CD8-positive, alpha-beta memory T cell (primary cell): Measurements from ENCODE around the gene AFDN. TPM values are rescaled to one million over a fixed set of nuclear protein-coding genes. Genes with fewer than 3 reads are reported as not detected.

Source experiments
- CTCF ChIA-PET: fragments of 350-600 bp; sonication (Branson Sonifier 250); formaldehyde crosslinking; loops from one replicate; lab custom pipeline; 2021; ENCODE audit warnings: antibody characterized with exemption; lab: Charles Lee
- POLR2A ChIA-PET: fragments of 350-600 bp; sonication (Branson Sonifier 250); formaldehyde crosslinking; loops from one replicate; lab custom pipeline; 2021; ENCODE audit warnings: antibody characterized with exemption; lab: Charles Lee
- DNase-seq, 5 donors: peaks; one replicate each; pipeline versions ENCODE4 v3.0.0 to v3.0.0-alpha.2; 2020 to 2022; ENCODE audit warnings: mixed read lengths in 1 of 5
- H3K27ac ChIP-seq: one replicate; pipeline ENCODE4 v1.7.0; 2013; ENCODE audit warnings: low read depth, mild to moderate bottlenecking, low read length, moderate library complexity
- H3K27me3 ChIP-seq: 2 replicates; pipeline ENCODE4 v1.7.0; 2013; ENCODE audit warnings: low read length, mild to moderate bottlenecking; ENCODE audit not compliant: insufficient read depth, poor library complexity, severe bottlenecking
- H3K36me3 ChIP-seq: 2 replicates; pipeline ENCODE4 v1.7.0; 2013; ENCODE audit warnings: mild to moderate bottlenecking, low read length, moderate library complexity; ENCODE audit not compliant: insufficient read depth
- H3K4me1 ChIP-seq: 2 replicates; pipeline ENCODE4 v1.7.0; 2013; ENCODE audit warnings: mild to moderate bottlenecking, low read length, moderate library complexity; ENCODE audit not compliant: insufficient read depth
- H3K4me3 ChIP-seq: 2 replicates; pipeline ENCODE4 v1.7.0; 2013; ENCODE audit warnings: mild to moderate bottlenecking, low read length
- H3K9me3 ChIP-seq: 2 replicates; pipeline ENCODE4 v1.7.0; 2013; ENCODE audit warnings: mild to moderate bottlenecking, low read length
- H3K27ac Mint-ChIP-seq, 8 donors: one replicate each; pipeline ENCODE4 v1.8.0; 2020 to 2021; ENCODE audit warnings: mixed read lengths in 8 of 8, mild to moderate bottlenecking in 6 of 8, inconsistent platforms in 3 of 8, moderate library complexity in 3 of 8
- H3K27me3 Mint-ChIP-seq, 2 donors: one replicate each; pipeline ENCODE4 v1.8.0; 2020 to 2021; ENCODE audit warnings: mixed read lengths in 2 of 2, mild to moderate bottlenecking in 1 of 2, moderate library complexity in 1 of 2
- H3K36me3 Mint-ChIP-seq, 3 donors: one replicate each; pipeline ENCODE4 v1.8.0; 2020 to 2021; ENCODE audit warnings: mixed read lengths in 3 of 3, inconsistent platforms in 1 of 3, mild to moderate bottlenecking in 1 of 3
- H3K4me1 Mint-ChIP-seq, 3 donors: one replicate each; pipeline ENCODE4 v1.8.0; 2020 to 2021; ENCODE audit warnings: mixed read lengths in 3 of 3, inconsistent platforms in 1 of 3, mild to moderate bottlenecking in 1 of 3
- H3K4me3 Mint-ChIP-seq, 7 donors: one replicate each; pipeline ENCODE4 v1.8.0; 2020 to 2021; ENCODE audit warnings: mixed read lengths in 7 of 7, mild to moderate bottlenecking in 6 of 7, moderate library complexity in 4 of 7, inconsistent platforms in 2 of 7
- H3K9me3 Mint-ChIP-seq, 5 donors: one replicate each; pipeline ENCODE4 v1.8.0; 2020 to 2022; ENCODE audit warnings: mixed read lengths in 5 of 5, mild to moderate bottlenecking in 3 of 5, moderate library complexity in 2 of 5, inconsistent platforms in 1 of 5
- polyA plus RNA-seq: library from polyadenylated mRNA; unstranded; fragments of 300-500 nt; fragmentation: Illumina TruSeq; gene quantifications from one replicate; pipeline ENCODE4 v1.2.3, GENCODE V29; 2021
- total RNA-seq, 2 experiments: library from RNA; stranded (reverse); gene quantifications; one replicate each; pipeline ENCODE4 v1.2.3, GENCODE V29; 2021

The AFDN gene
- total and polyA plus RNA-seq, 3 experiments from 2014 or later: 3.5 to 21.3 (median 19.0) TPM

DNA sequence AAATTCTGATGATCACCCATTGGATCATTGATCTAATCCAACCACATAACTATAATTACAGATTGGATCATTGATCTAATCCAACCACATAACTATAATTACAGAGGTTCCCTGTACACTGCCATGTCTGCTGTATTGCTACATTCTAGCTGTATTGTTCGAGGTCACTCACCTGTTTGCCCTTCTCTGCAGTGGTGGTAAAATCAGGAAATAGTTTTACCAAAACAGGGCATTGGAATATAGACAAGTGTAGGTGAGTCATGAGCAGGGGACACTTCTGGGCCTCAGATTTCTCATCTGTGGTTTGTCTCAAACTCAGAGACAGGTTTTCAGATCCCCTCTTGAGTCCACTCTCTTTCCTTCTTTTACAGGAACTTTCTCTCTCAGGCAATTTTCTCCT lies 9.0 kb upstream of the AFDN start:
- CTCF ChIA-PET: no interaction called here
- no peak overlapping the region for H3K27ac ChIP-seq
- peaks cover 16 to 33% of the 10 kb centered on the region in 2 donors for H3K27me3 Mint-ChIP-seq

DNA sequence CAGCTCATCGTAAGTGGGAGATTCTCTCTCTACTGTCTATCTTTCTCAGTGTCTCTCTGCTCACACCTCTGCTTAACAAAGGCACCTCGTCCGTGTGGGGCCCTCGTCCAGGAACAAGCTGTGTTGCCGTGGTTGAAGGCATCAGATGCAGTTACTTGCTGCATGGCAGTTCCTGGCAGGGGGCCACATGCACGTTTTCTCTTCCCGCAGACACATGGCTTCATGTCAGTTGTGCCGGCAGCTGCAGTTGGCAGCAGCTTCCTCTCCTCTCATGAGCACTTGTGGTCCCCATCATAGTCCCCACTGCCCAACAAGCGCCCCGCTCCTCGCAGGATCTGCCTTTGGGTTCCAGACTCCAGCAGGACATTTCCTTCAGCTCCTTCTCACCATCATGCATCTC lies 7.1 kb upstream of the AFDN start:
- Histone ChIP-seq H3K9me3 (no peaks in the 10 kb centered on the region), H3K27ac (no peak overlapping the region), H3K4me3 (no peak overlapping the region), H3K36me3 (no peaks in the 10 kb centered on the region), H3K27me3 (no peaks in the 10 kb centered on the region), H3K4me1 (no peaks in the 10 kb centered on the region)
- peaks cover 0 to 5% (median 0%) of the 10 kb centered on the region in 5 donors for H3K9me3 Mint-ChIP-seq
- H3K4me1 Mint-ChIP-seq: peaks cover 0 to 2% (median 0%) of the 10 kb centered on the region in 3 donors
- H3K27me3 Mint-ChIP-seq: peaks cover 20 to 40% of the 10 kb centered on the region in 2 donors
- no peaks in the 10 kb centered on the region for H3K36me3 Mint-ChIP-seq
- DNase-seq: no peak
- no peak overlapping the region for H3K27ac Mint-ChIP-seq
- no peak overlapping the region for H3K4me3 Mint-ChIP-seq
- ChIA-PET POLR2A (no interaction called here), CTCF (no interaction called here)

More for the DNA sequence above, 9.0 kb upstream of the AFDN start:
- no peak overlapping the region for H3K4me3 Mint-ChIP-seq
- no peaks in the 10 kb centered on the region for H3K4me1 Mint-ChIP-seq
- DNase-seq: no peak
- Histone ChIP-seq H3K9me3 (no peaks in the 10 kb centered on the region), H3K4me3 (no peak overlapping the region), H3K27me3 (no peaks in the 10 kb centered on the region), H3K4me1 (no peaks in the 10 kb centered on the region), H3K36me3 (no peaks in the 10 kb centered on the region)
- H3K36me3 Mint-ChIP-seq: no peaks in the 10 kb centered on the region
- H3K27ac Mint-ChIP-seq: no peak overlapping the region
- POLR2A ChIA-PET: no interaction called here
- H3K9me3 Mint-ChIP-seq: peaks cover 0 to 4% (median 0%) of the 10 kb centered on the region in 5 donors

DNA sequence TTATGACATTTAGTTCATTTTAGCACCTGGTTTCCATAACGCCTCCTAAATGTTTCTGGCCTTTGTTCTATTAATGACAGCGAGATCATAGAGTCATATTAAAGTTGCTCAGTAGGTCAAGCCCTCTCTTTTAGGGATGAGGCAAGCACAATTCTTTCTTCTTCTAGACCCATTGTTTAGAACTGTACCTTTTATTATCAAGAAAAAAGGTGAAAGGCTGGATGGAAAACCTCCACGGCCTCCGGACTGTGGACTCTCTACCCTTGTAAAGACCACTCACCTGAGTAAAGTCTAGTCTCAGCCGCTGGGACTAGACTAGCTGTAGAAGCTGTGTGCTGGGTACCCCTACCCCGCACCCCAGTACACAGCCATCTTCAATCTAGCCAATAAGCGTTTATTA lies 6.0 kb upstream of the AFDN start:
- no peak for DNase-seq
- H3K9me3 ChIP-seq: no peaks in the 10 kb centered on the region
- H3K36me3 ChIP-seq: no peaks in the 10 kb centered on the region
- Mint-ChIP-seq H3K4me3 (no peak overlapping the region), H3K36me3 (peaks cover 0 to 2% (median 0%) of the 10 kb centered on the region in 3 donors), H3K4me1 (peaks cover 4 to 13% (median 9%) of the 10 kb centered on the region in 3 donors), H3K27ac (no peak overlapping the region), H3K9me3 (peaks cover 0 to 10% (median 0%) of the 10 kb centered on the region in 5 donors), H3K27me3 (peaks cover 31 to 51% of the 10 kb centered on the region in 2 donors)
- H3K4me3 ChIP-seq: no peak overlapping the region
- ChIA-PET POLR2A (no interaction called here), CTCF (no interaction called here)
- no peaks in the 10 kb centered on the region for H3K27me3 ChIP-seq
- no peak overlapping the region for H3K27ac ChIP-seq
- H3K4me1 ChIP-seq: peaks cover 5% of the 10 kb centered on the region

DNA sequence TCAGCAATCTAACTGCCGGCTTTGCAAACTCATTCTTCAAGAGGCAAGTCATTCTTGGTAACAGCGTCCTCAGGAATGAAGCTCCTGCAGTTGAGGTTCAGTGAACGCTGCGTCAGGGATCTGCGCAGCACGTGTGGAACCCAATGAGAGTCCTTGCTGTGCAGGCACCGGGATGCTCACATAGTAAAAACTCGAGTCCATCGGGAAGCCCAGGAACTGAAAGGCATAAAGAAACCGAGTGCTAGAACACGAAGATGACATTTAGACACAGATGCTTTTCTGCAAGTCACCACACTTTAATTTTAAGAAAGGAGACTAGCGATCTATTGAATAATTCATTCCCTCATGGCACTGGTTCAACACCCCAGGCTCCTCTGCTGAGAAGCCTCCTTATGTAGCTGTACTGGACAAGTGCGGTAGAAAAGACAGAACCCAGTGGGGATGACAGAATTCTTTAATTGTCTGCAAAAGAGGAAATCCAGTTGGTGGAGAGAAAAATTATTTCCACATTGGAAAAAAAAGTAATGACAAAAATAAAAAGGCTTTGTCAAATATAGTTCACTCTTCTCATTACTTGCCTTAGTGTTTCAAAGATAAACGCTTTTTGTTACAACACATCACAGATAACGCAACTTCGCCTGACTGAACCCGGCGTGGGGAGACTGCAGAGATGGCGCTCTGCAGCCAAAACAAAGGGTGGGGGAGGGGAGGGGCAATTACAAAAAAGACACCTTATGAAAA lies 1.9 kb upstream of the AFDN start:
- Mint-ChIP-seq H3K4me3 (peak overlapping the region; percentile 79 to 93 (median 84)), H3K27me3 (peaks cover 48 to 59% of the 10 kb centered on the region in 2 donors), H3K36me3 (peaks cover 0 to 5% (median 0%) of the 10 kb centered on the region in 3 donors), H3K4me1 (peaks cover 16 to 30% (median 28%) of the 10 kb centered on the region in 3 donors), H3K9me3 (peaks cover 0 to 12% (median 5%) of the 10 kb centered on the region in 5 donors), H3K27ac (peak overlapping the region in 1 of 8 donors; percentile 67)
- peak overlapping the region; percentile 24 for H3K27ac ChIP-seq
- no peaks in the 10 kb centered on the region for H3K9me3 ChIP-seq
- no peak for DNase-seq
- peak overlapping the region; percentile 71 for H3K4me3 ChIP-seq
- POLR2A ChIA-PET: no interaction called here
- CTCF ChIA-PET: no interaction called here
- peaks cover 17% of the 10 kb centered on the region for H3K4me1 ChIP-seq
- peaks cover 11% of the 10 kb centered on the region for H3K27me3 ChIP-seq
- H3K36me3 ChIP-seq: no peaks in the 10 kb centered on the region

DNA sequence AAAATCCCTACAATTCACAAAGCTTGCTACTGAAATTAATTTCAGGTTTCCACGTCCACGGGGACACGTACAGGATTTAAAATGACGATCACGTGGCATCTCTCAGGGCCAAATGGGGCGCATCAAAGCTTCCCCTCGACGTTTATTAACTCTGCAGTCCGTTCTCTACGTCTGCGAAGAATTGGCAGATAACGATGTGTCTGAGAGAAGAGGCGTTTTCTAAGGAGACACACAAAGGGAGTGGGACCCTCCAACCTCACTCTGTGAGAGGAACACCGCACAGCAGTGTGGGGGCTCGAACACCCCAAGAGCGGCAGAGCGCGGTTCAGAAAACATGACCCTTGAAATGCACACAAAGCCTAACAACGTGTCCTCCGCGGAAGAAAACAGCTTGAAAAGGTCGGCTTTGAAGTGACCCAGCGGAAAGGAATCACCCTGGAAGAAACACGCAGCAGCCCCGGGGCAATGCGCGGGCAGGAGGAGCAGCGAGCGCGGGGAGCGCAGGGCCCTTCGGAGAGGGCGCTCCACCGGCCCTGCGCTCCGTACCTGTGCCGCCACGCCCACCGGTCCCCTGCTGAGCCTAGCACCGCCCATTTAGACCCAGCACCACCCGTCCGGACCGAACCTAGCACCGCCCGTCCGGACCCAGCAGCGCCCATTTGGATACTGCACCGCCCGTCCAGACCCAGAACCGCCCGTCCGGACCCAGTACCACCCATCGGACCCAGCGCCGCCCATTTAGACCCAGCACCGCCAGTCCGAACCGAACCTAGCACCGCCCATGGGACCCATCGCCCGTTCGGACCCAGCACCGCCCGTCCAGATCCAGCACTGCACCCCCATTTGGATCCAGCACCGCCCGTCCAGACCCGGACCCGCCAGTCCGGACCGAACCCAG lies 1.1 kb upstream of the AFDN start:
- Mint-ChIP-seq H3K27ac (peak overlapping the region in 5 of 8 donors; percentile 54 to 84 (median 63)), H3K27me3 (peaks cover 54 to 64% of the 10 kb centered on the region in 2 donors), H3K4me1 (peaks cover 16 to 30% (median 28%) of the 10 kb centered on the region in 3 donors), H3K4me3 (peak overlapping the region; percentile 79 to 93 (median 86)), H3K9me3 (peaks cover 0 to 14% (median 5%) of the 10 kb centered on the region in 5 donors), H3K36me3 (peaks cover 0 to 5% (median 0%) of the 10 kb centered on the region in 3 donors)
- no peak for DNase-seq
- Histone ChIP-seq H3K36me3 (no peaks in the 10 kb centered on the region), H3K9me3 (no peaks in the 10 kb centered on the region), H3K27me3 (peaks cover 18% of the 10 kb centered on the region), H3K4me1 (peaks cover 17% of the 10 kb centered on the region), H3K4me3 (peak overlapping the region; percentile 71), H3K27ac (peak overlapping the region; percentile 54)
- ChIA-PET POLR2A (no interaction called here), CTCF (no interaction called here)

DNA sequence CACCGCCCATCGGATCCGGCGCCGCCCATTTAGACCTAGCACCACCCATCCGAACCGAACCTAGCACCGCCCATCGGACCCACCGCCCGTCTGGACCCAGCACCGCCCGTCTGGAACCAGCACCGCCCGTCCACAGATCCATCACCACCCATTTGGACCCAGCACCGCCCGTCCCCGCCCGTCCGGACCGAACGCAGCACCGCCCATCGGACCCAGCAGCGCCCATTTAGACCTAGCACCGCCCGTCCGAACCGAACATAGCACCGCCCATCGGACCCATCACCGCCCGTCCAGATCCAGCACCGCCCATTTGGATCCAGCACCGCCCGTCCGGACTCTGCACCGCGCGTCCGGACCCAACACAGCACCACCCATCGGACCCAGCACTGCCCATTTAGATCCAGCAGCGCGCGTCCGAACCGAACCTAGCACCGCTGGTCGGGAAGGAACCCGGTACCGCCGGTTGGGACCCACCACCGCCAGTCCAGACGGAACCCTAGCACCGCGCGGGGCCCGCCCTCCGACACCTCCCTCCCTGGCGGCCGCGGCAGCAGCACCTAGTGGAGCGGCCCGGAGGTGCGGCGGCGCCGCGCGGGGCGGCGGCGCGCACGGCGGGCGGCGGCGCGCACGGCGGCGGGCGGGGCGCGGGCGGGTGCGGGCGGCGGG lies 348 bp upstream of the AFDN start:
- Histone ChIP-seq H3K36me3 (no peaks in the 10 kb centered on the region), H3K27me3 (peaks cover 18% of the 10 kb centered on the region), H3K9me3 (no peaks in the 10 kb centered on the region), H3K27ac (peak overlapping the region; percentile 54), H3K4me3 (peak overlapping the region; percentile 71), H3K4me1 (peaks cover 17% of the 10 kb centered on the region)
- H3K4me3 Mint-ChIP-seq: peak overlapping the region; percentile 79 to 93 (median 86)
- H3K9me3 Mint-ChIP-seq: peaks cover 0 to 15% (median 5%) of the 10 kb centered on the region in 5 donors
- ChIA-PET POLR2A (no interaction called here), CTCF (no interaction called here)
- peaks cover 0 to 5% (median 0%) of the 10 kb centered on the region in 3 donors for H3K36me3 Mint-ChIP-seq
- H3K4me1 Mint-ChIP-seq: peaks cover 16 to 30% (median 28%) of the 10 kb centered on the region in 3 donors
- peaks cover 56 to 71% of the 10 kb centered on the region in 2 donors for H3K27me3 Mint-ChIP-seq
- peak overlapping the region in 5 of 8 donors; percentile 40 to 84 (median 54) for H3K27ac Mint-ChIP-seq
- peak; percentile 41 to 67 (median 48) for DNase-seq

DNA sequence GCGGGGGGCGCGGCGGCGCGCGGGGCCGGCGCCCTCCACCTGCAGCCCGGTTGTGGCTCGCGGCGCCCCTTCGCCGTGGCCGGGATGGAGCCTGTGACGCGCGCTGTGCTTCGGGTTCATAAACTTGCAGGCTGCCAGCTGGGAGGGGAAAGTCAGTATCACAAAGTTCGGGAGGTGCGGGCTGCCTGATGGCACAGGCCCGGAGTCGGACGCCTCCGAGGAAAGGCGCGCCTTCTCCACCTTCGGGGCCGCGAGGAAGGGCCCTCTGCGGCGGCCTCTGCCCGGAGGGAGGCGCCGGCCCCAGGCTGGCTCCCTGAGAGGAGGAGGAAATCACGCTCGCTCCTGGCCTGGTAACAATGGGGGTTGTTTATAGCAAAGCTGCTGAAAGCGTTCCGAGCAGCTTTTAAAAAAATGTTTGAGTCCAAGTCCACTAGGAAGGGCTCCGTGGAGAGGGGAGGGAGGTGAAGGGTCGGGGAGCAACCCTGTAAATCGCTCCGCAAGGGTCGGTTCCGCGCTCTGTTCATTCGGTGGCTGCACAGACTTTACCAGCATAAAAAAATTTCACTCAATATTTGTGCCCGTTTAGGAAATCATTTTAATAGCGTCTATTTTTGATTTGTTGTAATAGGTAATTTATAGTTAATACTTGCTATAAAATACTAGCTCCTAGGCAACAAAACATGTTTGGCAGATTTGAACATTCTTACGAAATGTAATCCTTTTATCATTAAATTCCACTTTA lies 1.0 kb downstream of the AFDN start:
- H3K36me3 ChIP-seq: no peaks in the 10 kb centered on the region
- POLR2A ChIA-PET: no interaction called here
- no peaks in the 10 kb centered on the region for H3K9me3 ChIP-seq
- Mint-ChIP-seq H3K27me3 (peaks cover 58 to 72% of the 10 kb centered on the region in 2 donors), H3K27ac (peak overlapping the region; percentile 24 to 79 (median 68)), H3K36me3 (peaks cover 0 to 5% (median 0%) of the 10 kb centered on the region in 3 donors), H3K4me1 (peaks cover 16 to 30% (median 28%) of the 10 kb centered on the region in 3 donors), H3K9me3 (peaks cover 0 to 15% (median 5%) of the 10 kb centered on the region in 5 donors), H3K4me3 (peak overlapping the region; percentile 79 to 92 (median 83))
- peaks cover 18% of the 10 kb centered on the region for H3K27me3 ChIP-seq
- H3K4me3 ChIP-seq: peak overlapping the region; percentile 59
- DNase-seq: no peak
- peak overlapping the region; percentile 28 for H3K27ac ChIP-seq
- H3K4me1 ChIP-seq: peaks cover 17% of the 10 kb centered on the region
- CTCF ChIA-PET: no interaction called here
